HG02759 (cell line): Measurements from ENCODE around the gene KCTD16.

ENCODE experiments used
- ATAC-seq: cut with Tn5 transposase; IDR thresholded peaks from one replicate; pipeline ENCODE4 v1.9.1; 2021; ENCODE audit warnings: mild to moderate bottlenecking, moderate library complexity; ENCODE audit not compliant: unreplicated experiment

Gene KCTD16

GRCh38 chr5:144329681-144330080 is 159.0 kb downstream of the KCTD16 start:
- ATAC-seq: no peak

DNA sequence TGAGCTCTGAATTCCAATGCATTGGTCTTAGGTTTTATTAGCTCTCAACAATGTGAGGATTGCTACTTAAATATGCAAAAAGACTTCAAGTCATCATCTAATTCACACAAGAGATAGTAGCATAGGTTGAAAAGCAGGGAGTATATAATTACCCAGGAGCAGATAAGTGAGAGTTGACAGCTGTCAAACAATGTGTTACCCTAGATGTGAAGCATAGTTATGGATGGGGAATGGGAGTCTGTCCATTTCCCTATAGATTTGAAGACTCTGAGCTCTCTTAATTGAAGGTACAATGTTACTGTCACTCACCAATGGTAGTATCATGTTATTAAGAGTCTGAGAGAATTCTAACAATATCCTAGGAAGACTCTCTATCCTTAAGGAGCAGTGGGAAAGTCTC is 160.7 kb downstream of the KCTD16 start:
- no peak for ATAC-seq

GRCh38 chr5:144332265-144332664 is 161.6 kb downstream of the KCTD16 start:
- ATAC-seq: no peak

- ATAC-seq: peak; percentile 71
Observed at GRCh38 chr5:144333336-144333920, 162.8 kb downstream of the KCTD16 start.

DNA sequence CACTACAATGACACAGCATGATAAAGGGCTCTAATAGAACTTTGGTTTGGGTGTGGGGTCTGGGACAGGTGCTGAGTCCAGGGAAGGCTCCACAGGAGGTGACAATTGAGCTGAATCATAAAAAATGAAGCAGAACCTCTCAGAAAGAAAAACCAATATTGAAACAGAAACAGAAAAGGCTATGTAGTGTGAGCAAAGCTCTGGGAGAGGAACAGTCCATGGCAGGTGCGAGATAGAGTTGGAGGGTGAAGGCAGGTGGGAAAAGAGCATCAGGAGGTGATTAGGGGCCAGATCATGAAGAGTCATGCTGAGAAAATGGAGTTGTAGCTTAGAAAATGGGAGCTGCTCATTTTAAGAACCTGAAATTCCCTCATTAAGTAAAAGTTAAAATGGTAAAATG is 164.9 kb downstream of the KCTD16 start:
- ATAC-seq: no peak

- ATAC-seq: no peak
Observed at GRCh38 chr5:144336191-144336961, 165.7 kb downstream of the KCTD16 start.

GRCh38 chr5:144352330-144352729 is 181.7 kb downstream of the KCTD16 start:
- no peak for ATAC-seq

DNA sequence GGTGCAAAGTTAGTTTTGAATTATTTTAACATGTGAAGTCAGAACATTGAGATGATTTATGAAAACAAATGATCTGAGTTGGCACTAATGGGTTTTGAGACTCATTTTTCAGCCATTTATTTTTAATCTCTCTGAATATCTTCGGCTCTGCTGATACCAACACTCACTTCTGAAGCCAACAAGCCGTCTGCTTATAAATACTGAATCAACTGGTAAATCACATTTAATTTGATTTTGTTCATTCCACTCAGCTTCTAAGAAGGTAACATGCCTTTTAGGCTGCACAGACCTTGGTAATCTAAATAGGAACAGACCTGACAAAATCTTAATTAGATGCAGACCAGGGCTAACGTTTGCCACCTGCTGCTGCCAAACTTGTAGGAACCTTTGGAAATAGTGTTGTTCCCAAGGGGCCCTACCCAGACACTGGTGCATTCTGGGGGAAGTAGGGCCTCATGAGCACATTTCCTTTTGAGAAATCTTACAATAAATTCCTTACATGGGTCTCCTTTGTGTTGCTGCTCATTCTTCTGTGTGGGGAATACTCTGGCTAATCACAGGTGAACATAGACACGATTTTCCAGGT is 182.2 kb downstream of the KCTD16 start:
- ATAC-seq: no peak

DNA sequence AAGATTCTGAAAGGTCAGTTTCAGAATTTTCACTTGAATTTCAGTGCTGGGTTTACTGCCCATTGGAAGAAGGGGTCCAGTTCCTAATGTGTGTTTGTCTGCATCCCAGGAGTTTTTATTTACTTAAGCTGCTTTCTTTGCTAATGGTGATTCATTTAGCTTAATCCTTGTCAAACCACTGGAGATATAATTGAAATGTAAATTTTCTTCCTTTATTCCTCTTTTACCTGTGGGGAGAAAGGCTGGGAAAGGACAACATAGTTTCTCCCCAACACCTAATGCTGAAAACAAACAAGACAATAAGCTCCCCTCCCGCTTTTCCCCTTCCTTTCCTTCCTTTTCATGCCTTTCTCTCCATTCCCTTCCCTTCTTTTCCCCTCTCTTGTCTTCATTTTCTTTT is 185.8 kb downstream of the KCTD16 start:
- ATAC-seq: no peak

GRCh38 chr5:144361406-144361805 is 190.7 kb downstream of the KCTD16 start:
- no peak for ATAC-seq

DNA sequence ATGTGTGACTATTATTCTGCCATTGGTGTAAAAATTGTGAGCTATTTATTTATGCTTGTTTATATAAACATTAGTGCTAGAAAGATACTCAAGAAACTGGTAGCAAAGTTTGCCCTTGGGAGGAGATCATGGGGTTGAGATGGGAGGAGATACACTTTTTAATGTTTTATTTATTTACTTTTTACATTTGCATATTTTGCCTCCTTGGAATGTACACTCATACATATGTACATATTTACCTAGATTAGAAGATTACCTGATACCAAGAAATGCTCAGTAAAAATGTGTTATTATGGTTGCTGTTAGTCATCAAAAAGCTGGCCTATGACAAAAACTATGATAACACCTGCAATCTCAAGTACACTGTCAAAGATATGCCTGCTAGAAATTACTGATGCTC is 195.2 kb downstream of the KCTD16 start:
- ATAC-seq: no peak

GRCh38 chr5:144367991-144368390 is 197.3 kb downstream of the KCTD16 start:
- ATAC-seq: no peak

GRCh38 chr5:144368556-144368955 is 197.9 kb downstream of the KCTD16 start:
- ATAC-seq: no peak

DNA sequence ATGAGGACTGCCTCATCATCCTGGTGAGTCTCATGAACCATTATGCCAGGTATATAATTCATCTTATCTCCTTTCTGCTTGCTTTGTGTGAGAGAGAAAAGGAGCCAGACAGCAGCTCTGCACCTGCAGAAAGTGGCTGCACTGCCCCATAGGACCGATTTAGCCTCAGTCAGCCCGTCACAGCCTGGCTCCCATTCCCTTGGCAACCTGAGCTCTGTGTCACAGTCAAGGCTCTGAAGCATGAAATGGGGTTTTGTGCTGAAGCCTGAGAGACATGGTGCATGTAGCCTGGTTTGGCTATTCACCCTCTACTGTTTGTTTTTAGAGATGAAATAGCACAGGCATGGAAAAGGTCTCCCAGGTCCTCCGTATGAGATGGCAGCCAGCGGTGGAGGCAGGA is 198.3 kb downstream of the KCTD16 start:
- ATAC-seq: peak; percentile 87

DNA sequence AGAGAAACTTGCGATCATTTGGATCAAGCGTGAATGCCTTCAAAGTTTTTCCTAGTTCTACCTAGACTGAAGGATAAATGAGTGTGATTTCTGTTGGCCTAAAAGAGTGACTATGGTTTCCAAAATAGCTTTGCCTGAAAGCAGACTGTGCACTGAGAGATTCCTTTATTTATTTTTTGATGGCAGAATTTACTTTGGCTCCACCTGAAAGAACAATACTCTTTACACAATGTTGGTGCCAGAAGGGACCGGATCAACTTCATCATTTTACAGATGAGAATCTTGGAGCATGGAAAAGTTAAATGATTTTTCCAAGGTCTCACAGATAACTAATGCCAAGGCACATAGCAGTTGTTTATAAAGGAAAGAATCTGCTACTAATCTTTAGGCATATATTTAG is 199.6 kb downstream of the KCTD16 start:
- no peak for ATAC-seq

DNA sequence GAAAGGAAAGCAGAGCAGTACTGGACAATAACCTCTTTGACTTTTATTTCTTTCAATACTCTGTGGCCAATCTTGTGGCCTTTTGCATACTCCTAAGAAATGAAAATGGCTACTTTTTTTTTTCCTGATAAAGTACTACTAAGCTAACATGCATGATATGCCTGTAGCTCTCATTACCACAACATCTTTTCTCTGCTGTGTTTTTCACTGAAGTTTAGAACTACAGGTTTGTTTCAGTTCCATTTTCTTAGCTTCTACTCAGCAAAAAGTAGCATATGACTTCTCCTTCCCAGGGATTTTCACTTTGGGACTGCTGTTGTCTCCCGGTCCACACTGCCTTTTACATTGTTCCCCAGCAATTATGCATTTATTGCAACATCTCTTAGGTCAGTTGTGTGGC is 204.0 kb downstream of the KCTD16 start:
- ATAC-seq: no peak

DNA sequence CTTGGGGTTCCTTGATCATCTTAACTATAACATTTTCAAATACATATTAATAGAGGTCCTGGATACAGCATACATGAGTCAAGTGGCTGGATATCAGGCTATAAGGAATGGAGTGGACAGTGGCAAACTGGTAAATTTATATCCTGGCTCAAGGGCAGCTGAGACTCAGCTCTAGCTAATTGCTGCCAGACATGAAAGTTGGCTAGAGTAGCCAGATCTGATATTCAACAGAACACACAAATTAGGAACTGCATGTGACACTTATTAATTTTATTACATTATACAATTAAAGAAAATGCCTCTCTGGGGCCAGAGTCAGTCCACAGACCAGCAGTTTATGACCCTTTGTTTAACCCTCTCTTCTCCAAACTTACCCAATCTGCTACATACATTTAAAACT is 206.5 kb downstream of the KCTD16 start:
- ATAC-seq: no peak

- no peak for ATAC-seq
Observed at GRCh38 chr5:144378681-144379080, 208.0 kb downstream of the KCTD16 start.

- no peak for ATAC-seq
Observed at GRCh38 chr5:144385597-144385996, 214.9 kb downstream of the KCTD16 start.

DNA sequence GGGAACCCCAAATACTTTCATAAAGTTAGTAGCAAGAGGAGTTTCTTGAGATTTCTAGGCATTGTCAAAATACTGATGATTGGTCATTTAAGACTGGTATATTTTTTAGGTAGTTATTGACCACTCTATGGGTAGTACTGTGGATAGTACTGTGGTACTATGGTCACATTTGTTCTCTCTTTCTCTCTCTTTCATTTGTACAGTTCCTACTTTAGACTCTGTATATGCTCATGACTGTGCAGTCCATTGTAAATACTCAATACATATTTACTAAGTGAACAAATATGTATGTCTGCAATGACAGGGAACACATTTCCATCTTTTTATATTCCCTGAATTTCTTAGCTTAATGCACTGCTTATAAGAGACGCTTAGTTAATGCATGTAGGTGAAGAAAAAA is 215.6 kb downstream of the KCTD16 start:
- no peak for ATAC-seq

- ATAC-seq: no peak
Observed at GRCh38 chr5:144390133-144390532, 219.5 kb downstream of the KCTD16 start.

- ATAC-seq: no peak
Observed at GRCh38 chr5:144391044-144391443, 220.4 kb downstream of the KCTD16 start.
